Activated CD8-positive, alpha-beta memory T cell treated with anti-CD3 and anti-CD28 coated beads, Interleukin-2, amount 10 ng/mL, durations not matched to agents 7 days and 5 days (primary cell): ENCODE measurements around the gene C4BPB. TPM values are rescaled to one million over a fixed set of nuclear protein-coding genes. Genes with fewer than 3 reads are reported as not detected.

Source experiments
- ATAC-seq: fragments of 150-1000 bp; cut with Tn5 transposase; one replicate; pipeline ENCODE4 v1.10.0; 2021; ENCODE audit warnings: moderate library complexity
- CTCF ChIA-PET: fragments of 350-600 bp; sonication (Branson Sonifier 250); formaldehyde crosslinking; loops from one replicate; lab custom pipeline; 2021; ENCODE audit warnings: antibody characterized with exemption; lab: Charles Lee
- DNase-seq: peaks from one replicate; pipeline ENCODE4 v3.0.0-alpha.2; 2020
- H3K27ac Mint-ChIP-seq: one replicate; pipeline ENCODE4 v1.8.0; 2021; ENCODE audit warnings: mild to moderate bottlenecking, mixed read lengths
- H3K27me3 Mint-ChIP-seq: one replicate; pipeline ENCODE4 v1.8.0; 2021; ENCODE audit warnings: mixed read lengths
- H3K36me3 Mint-ChIP-seq: one replicate; pipeline ENCODE4 v1.8.0; 2021; ENCODE audit warnings: mild to moderate bottlenecking, mixed read lengths
- H3K4me1 Mint-ChIP-seq: one replicate; pipeline ENCODE4 v1.8.0; 2021; ENCODE audit warnings: mixed read lengths
- H3K4me3 Mint-ChIP-seq: one replicate; pipeline ENCODE4 v1.8.0; 2021; ENCODE audit warnings: mild to moderate bottlenecking, moderate library complexity, mixed read lengths
- H3K9me3 Mint-ChIP-seq: one replicate; pipeline ENCODE4 v1.8.0; 2022; ENCODE audit warnings: low read depth, mixed read lengths
- total RNA-seq, 2 experiments: library from RNA; stranded (reverse); gene quantifications; one replicate each; pipeline ENCODE4 v1.2.3, GENCODE V29; 2021

C4BPB gene
- total RNA-seq, 2 experiments from 2014 or later: 0.91 to 1.1 TPM

DNA sequence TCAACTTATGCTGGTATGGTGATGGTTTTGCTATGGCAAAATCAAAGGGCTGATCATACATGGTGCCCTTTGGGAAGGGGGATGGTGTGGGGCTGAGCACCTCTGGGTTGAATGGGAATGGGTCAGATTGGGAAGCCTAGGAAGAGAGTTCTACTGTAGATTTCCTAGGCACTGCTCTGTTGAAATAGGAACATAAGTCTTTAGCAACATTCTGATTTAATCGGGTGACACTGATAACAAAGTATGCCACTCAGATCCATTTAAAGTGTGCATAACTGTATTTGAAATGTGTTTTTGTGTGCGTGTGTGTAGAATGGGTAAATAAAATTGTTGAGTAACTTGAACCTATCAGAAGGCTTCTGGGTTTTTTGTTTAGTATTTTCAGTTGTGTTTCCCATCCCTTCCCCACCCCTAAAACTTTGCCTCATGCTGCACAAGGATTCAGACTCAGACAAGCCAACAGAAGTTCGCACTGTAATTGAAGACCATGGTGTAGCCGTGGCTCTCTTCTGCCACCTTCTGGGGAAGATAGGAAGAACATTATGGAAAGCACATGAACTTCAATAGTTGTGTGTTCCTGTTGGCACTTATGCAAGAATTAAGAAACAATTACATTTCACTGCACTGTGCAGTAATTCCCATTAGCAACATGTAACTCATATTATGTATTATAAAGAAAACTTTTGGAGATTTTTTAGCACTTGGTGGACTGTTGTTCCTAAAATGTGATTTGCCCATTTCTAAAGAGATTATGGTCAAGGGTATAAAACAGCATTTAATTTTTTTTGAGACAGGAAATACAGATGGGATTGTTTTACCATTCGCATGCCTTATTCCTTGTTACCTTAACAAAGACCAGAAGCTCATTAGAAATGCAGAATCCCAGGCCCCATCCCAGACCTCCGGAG lies 10.9 kb upstream of the C4BPB start:
- Mint-ChIP-seq H3K4me1 (peaks cover 2% of the 10 kb centered on the region), H3K36me3 (peaks cover 1% of the 10 kb centered on the region), H3K4me3 (no peak overlapping the region), H3K27ac (no peak overlapping the region), H3K27me3 (peaks cover 24% of the 10 kb centered on the region), H3K9me3 (no peaks in the 10 kb centered on the region)
- CTCF ChIA-PET: interaction anchor here (0.6 to 3.4 kb wide), 13 partner anchors 9 to 338 kb away, joined by 3 to 27 read pairs (median 4); partner anchors contain the start of gene PFKFB2
- peak; percentile 76 for DNase-seq
- ATAC-seq: peak; percentile 87

DNA sequence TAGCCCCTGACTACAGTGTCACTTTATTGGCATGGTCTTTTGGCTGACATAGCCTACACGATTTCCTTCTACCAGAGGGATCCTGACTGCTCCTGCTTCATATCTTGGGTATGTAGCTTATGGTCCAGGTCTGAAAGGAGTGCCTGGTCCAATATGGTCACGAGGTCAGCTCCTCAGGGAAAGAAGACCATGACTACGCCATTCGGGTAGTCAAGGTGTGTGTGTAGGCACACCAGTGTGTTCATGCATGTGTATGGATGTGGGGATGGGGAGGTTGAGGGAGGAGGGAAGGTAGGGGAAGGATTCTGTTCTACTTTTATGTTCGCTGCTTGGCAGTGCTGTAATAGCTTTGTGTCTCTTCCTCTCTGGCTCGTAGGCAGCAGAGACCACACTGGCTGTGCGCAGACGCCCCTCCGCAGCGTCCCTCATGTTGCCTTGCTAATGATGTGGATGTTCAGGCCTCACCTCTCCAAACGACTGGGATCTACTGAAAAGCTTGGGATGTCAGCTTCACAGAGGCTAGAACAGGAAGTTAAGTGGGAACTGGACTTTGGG lies 10.0 kb upstream of the C4BPB start:
- Mint-ChIP-seq H3K36me3 (peaks cover 1% of the 10 kb centered on the region), H3K27ac (no peak overlapping the region), H3K4me1 (peaks cover 2% of the 10 kb centered on the region), H3K9me3 (no peaks in the 10 kb centered on the region), H3K27me3 (peaks cover 32% of the 10 kb centered on the region), H3K4me3 (no peak overlapping the region)
- ATAC-seq: no peak
- CTCF ChIA-PET: interaction anchor here (0.6 to 3.4 kb wide), 12 partner anchors 10 to 337 kb away, joined by 3 to 27 read pairs (median 4); partner anchors contain the start of gene PFKFB2
- DNase-seq: no peak

GRCh38 chr1:207079706-207080241 lies 8.9 kb upstream of the C4BPB start:
- peaks cover 35% of the 10 kb centered on the region for H3K27me3 Mint-ChIP-seq
- DNase-seq (no peak), ATAC-seq (no peak)
- peaks cover 10% of the 10 kb centered on the region for H3K4me1 Mint-ChIP-seq
- H3K4me3 Mint-ChIP-seq: no peak overlapping the region
- H3K36me3 Mint-ChIP-seq: peaks cover 1% of the 10 kb centered on the region
- CTCF ChIA-PET: interaction anchor here (1.0 to 3.4 kb wide), 11 partner anchors 9 to 420 kb away, joined by 3 to 27 read pairs (median 6); partner anchors contain the start of gene PFKFB2
- H3K9me3 Mint-ChIP-seq: no peaks in the 10 kb centered on the region
- no peak overlapping the region for H3K27ac Mint-ChIP-seq

DNA sequence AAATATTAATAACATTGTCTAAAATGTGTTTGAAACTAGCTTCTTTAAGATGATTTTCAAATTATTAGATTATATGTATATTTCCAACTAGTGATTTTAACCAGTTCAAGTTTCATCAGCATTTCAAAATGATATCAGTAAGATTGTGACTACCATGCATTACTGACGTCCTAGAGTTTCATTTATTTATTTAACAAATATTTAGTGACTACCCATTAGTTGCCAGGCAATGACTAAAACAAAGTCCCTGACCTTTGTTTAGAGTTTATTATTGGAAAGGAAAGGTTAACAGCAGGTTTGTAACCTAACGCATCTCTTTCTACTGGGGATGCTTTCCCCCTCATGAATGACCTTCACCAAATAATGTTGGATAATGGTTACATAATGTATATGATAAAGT lies 7.6 kb upstream of the C4BPB start:
- Mint-ChIP-seq H3K36me3 (no peaks in the 10 kb centered on the region), H3K9me3 (no peaks in the 10 kb centered on the region), H3K27me3 (peaks cover 36% of the 10 kb centered on the region), H3K27ac (no peak overlapping the region), H3K4me3 (no peak overlapping the region), H3K4me1 (peaks cover 16% of the 10 kb centered on the region)
- CTCF ChIA-PET: interaction anchor here (0.9 to 5.8 kb wide), 9 partner anchors 9 to 418 kb away, joined by 3 to 47 read pairs (median 6); partner anchors contain the start of gene PFKFB2
- no peak for DNase-seq
- ATAC-seq: no peak

- no peaks in the 10 kb centered on the region for H3K36me3 Mint-ChIP-seq
- H3K4me1 Mint-ChIP-seq: peaks cover 16% of the 10 kb centered on the region
- CTCF ChIA-PET: interaction anchor here (1.4 to 5.8 kb wide), 3 partner anchors 13 to 324 kb away, joined by 3 to 47 read pairs (median 3); partner anchors contain the start of gene CD55
- ATAC-seq (no peak), DNase-seq (no peak)
- peaks cover 33% of the 10 kb centered on the region for H3K27me3 Mint-ChIP-seq
- no peak overlapping the region for H3K27ac Mint-ChIP-seq
- no peak overlapping the region for H3K4me3 Mint-ChIP-seq
- H3K9me3 Mint-ChIP-seq: no peaks in the 10 kb centered on the region
These were observed 6.9 kb upstream of the C4BPB start for GRCh38 chr1:207081806-207082205.

DNA sequence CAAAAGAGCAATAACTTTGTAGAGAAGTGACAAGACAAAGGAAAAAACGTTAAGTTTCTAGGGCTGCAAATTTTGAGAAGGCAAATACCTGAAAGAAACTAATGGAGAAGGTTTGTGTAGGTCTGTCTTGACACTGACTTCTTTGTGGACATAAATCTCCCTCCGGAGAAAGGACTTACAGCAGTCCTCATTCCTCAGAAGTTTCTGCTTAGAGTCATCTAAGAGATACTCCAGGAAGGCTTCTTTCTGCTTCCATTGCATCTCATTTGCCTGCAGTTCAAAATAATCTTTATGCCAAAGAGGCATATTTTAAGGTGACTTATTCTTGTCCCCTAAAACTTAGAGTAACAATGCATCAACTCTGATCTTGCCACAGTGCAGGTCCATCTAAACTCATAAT lies 4.4 kb upstream of the C4BPB start:
- Mint-ChIP-seq H3K4me3 (no peak overlapping the region), H3K9me3 (no peaks in the 10 kb centered on the region), H3K27me3 (peaks cover 35% of the 10 kb centered on the region), H3K36me3 (no peaks in the 10 kb centered on the region), H3K4me1 (peaks cover 16% of the 10 kb centered on the region), H3K27ac (no peak overlapping the region)
- no peak for DNase-seq
- no peak for ATAC-seq
- CTCF ChIA-PET: interaction anchor here (0.7 to 5.8 kb wide), 20 partner anchors 9 to 418 kb away, joined by 3 to 47 read pairs (median 4); partner anchors contain the start of genes CR1 and PFKFB2

DNA sequence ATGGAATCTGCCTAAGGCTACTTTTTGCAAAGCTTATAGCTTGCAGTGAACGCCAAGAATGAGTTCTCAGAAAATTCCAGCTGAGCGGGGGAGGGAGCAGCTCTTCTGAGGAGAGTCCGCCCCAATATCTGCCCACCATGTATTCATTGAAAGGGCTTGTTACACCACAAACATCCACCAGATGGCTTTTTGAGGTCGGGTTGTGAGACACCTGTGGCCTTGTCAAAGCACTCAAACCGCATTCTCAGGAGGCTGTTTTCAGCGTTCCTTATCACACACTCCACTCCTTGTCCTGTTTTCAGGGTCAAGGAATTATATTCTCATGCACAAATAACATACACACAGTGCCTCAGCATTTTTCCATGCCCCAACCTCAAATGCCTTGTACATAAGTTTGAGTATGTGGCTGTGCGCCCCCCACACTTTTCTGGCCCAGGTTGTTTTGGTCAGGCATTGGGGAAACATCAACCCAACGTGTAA lies 3.9 kb upstream of the C4BPB start:
- Mint-ChIP-seq H3K27me3 (peaks cover 35% of the 10 kb centered on the region), H3K4me1 (peaks cover 21% of the 10 kb centered on the region), H3K9me3 (no peaks in the 10 kb centered on the region), H3K27ac (no peak overlapping the region), H3K4me3 (no peak overlapping the region), H3K36me3 (no peaks in the 10 kb centered on the region)
- CTCF ChIA-PET: interaction anchor here (0.7 to 5.8 kb wide), 19 partner anchors 9 to 417 kb away, joined by 3 to 47 read pairs (median 4); partner anchors contain the start of genes CR1 and PFKFB2
- DNase-seq: peak; percentile 78
- peak; percentile 83 for ATAC-seq

GRCh38 chr1:207085887-207086286 lies 2.8 kb upstream of the C4BPB start:
- Mint-ChIP-seq H3K27me3 (peaks cover 33% of the 10 kb centered on the region), H3K27ac (no peak overlapping the region), H3K9me3 (no peaks in the 10 kb centered on the region), H3K4me1 (peaks cover 25% of the 10 kb centered on the region), H3K36me3 (no peaks in the 10 kb centered on the region), H3K4me3 (no peak overlapping the region)
- no peak for DNase-seq
- no peak for ATAC-seq
- CTCF ChIA-PET: interaction anchor here (4.1 to 5.8 kb wide), 2 partner anchors 320 to 414 kb away, joined by 23 to 47 read pairs; no protein-coding TSS in a partner anchor

DNA sequence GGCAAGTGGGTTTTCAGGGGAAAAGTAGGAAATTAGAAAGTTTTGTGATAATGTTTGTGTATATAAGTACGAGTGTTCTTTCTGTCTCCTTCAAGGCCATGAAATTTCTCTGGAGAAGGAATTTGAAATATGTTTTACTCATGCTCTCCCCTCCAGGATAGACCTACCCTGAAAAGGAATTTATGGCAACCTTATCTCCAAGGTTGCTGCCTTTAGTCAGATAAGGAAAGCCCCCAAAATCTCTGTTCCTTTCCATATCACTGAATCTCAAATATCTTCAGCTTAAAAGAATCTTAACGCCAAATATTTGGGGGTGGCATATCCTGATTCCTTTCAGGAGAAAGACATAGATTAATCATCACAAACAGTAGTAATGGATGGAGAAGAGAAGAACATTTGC lies 499 bp upstream of the C4BPB start:
- ATAC-seq: no peak
- Mint-ChIP-seq H3K4me3 (no peak overlapping the region), H3K9me3 (no peaks in the 10 kb centered on the region), H3K36me3 (no peaks in the 10 kb centered on the region), H3K27me3 (peaks cover 15% of the 10 kb centered on the region), H3K4me1 (peaks cover 25% of the 10 kb centered on the region), H3K27ac (no peak overlapping the region)
- CTCF ChIA-PET: interaction anchor here (1.5 to 2.8 kb wide), 2 partner anchors 317 to 412 kb away, joined by 5 to 22 read pairs; no protein-coding TSS in a partner anchor
- no peak for DNase-seq

GRCh38 chr1:207089627-207090355 lies 1.1 kb downstream of the C4BPB start:
- DNase-seq: no peak
- Mint-ChIP-seq H3K36me3 (no peaks in the 10 kb centered on the region), H3K9me3 (no peaks in the 10 kb centered on the region), H3K4me3 (peak overlapping the region; percentile 43), H3K4me1 (peaks cover 20% of the 10 kb centered on the region), H3K27ac (no peak overlapping the region), H3K27me3 (peaks cover 6% of the 10 kb centered on the region)
- no peak for ATAC-seq
- CTCF ChIA-PET: interaction anchor here (0.8 to 2.8 kb wide), 9 partner anchors 9 to 315 kb away, joined by 3 to 22 read pairs (median 4); partner anchors contain the start of gene CD55

DNA sequence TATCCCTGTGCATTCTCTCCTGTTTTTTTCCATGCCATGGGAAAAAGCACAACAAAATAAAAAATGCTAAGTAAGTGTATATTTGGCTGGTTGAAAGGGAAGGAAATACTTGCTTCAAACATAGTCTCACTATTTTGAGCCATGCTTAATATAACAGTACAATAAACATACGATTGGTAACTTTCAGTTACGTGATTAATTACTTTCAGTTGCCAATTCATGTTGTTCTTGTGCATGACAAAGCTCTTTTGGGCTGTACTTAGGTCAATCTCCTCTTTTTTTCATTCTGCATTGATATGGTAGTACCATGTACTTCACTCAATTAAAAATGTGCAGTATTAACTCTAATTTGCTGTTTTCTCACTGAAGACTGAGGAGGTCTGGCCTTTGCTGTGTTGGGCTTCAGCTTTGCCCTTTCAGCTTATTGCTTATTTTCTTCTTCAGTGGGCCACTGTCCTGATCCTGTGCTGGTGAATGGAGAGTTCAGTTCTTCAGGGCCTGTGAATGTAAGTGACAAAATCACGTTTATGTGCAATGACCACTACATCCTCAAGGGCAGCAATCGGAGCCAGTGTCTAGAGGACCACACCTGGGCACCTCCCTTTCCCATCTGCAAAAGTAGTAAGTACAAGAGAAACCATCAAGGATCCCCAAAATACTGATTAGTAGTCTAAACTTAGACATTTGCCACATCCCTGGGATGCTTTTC lies 2.7 kb downstream of the C4BPB start:
- peaks cover 20% of the 10 kb centered on the region for H3K4me1 Mint-ChIP-seq
- CTCF ChIA-PET: interaction anchor here (0.6 to 1.2 kb wide), 3 partner anchors 234 to 408 kb away, joined by 4 to 5 read pairs (median 4); no protein-coding TSS in a partner anchor
- H3K27me3 Mint-ChIP-seq: peaks cover 2% of the 10 kb centered on the region
- H3K4me3 Mint-ChIP-seq: no peak overlapping the region
- H3K27ac Mint-ChIP-seq: no peak overlapping the region
- DNase-seq (no peak), ATAC-seq (no peak)
- H3K36me3 Mint-ChIP-seq: peaks cover 8% of the 10 kb centered on the region
- H3K9me3 Mint-ChIP-seq: no peaks in the 10 kb centered on the region

DNA sequence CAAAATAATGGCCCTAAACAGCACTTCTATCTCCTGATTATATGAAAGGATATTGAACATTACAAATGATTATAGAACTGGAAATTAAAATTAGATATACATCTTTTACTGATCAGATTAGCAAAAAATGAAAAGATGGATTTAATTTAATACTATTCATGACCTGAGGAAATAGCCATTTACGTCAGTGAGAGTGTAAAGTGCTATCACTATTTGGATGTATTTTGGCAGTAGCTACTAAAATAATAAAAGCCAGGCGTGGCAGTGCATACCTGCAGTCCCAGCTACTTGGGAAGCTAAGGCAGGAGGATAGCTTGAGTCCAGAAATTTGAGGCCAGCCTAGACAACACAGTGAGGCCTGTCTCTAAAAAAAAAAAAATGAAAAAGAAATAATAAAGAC lies 5.3 kb downstream of the C4BPB start:
- Mint-ChIP-seq H3K27me3 (no peaks in the 10 kb centered on the region), H3K36me3 (peaks cover 20% of the 10 kb centered on the region), H3K4me1 (peaks cover 35% of the 10 kb centered on the region), H3K27ac (no peak overlapping the region), H3K9me3 (no peaks in the 10 kb centered on the region), H3K4me3 (no peak overlapping the region)
- no peak for DNase-seq
- ATAC-seq: no peak
- CTCF ChIA-PET: interaction anchor here (1.0 to 1.9 kb wide), 5 partner anchors 9 to 406 kb away, joined by 3 to 9 read pairs (median 3); no protein-coding TSS in a partner anchor
